Stimulated activated CD4-positive, alpha-beta T cell treated with anti-CD3 and anti-CD28 coated beads, Interleukin-4, amount 100 ng/mL, for 1 hour (primary cell): ENCODE results near the gene ATXN7.

Experiments
- DNase-seq: peaks from one replicate; pipeline ENCODE4 v3.0.0-alpha.2; 2020

ATXN7 gene

GRCh38 chr3:63864008-63864964 lies 619 bp downstream of the ATXN7 start:
- peak; percentile 55 for DNase-seq

- no peak for DNase-seq
Measured at GRCh38 chr3:63864965-63865327, 1.3 kb downstream of the ATXN7 start.

- no peak for DNase-seq
Measured at GRCh38 chr3:63867225-63867624, 3.6 kb downstream of the ATXN7 start.

GRCh38 chr3:63869940-63870614 lies 6.4 kb downstream of the ATXN7 start:
- no peak for DNase-seq

- no peak for DNase-seq
Measured at GRCh38 chr3:63870615-63871005, 6.9 kb downstream of the ATXN7 start.

- no peak for DNase-seq
Measured at GRCh38 chr3:63872135-63872924, 8.7 kb downstream of the ATXN7 start.

GRCh38 chr3:63874769-63875168 lies 11.1 kb downstream of the ATXN7 start:
- no peak for DNase-seq

- DNase-seq, result no peak
Measured at GRCh38 chr3:63875510-63875909, 11.8 kb downstream of the ATXN7 start.

- DNase-seq, result no peak
Measured at GRCh38 chr3:63876260-63876659, 12.6 kb downstream of the ATXN7 start.

GRCh38 chr3:63877737-63878393 lies 14.2 kb downstream of the ATXN7 start:
- DNase-seq, result no peak

GRCh38 chr3:63878394-63879060 lies 14.9 kb downstream of the ATXN7 start:
- DNase-seq, result no peak

GRCh38 chr3:63880653-63881052 lies 17.0 kb downstream of the ATXN7 start:
- no peak for DNase-seq

- DNase-seq, result no peak
Measured at GRCh38 chr3:63886858-63887257, 23.2 kb downstream of the ATXN7 start.

- DNase-seq, result no peak
Measured at GRCh38 chr3:63891518-63891917, 27.9 kb downstream of the ATXN7 start.

GRCh38 chr3:63892773-63893352 lies 29.2 kb downstream of the ATXN7 start:
- no peak for DNase-seq

- no peak for DNase-seq
Measured at GRCh38 chr3:63895422-63896189, 31.9 kb downstream of the ATXN7 start.

- DNase-seq, result no peak
Measured at GRCh38 chr3:63896332-63897030, 32.8 kb downstream of the ATXN7 start.

GRCh38 chr3:63900010-63900409 lies 36.3 kb downstream of the ATXN7 start:
- no peak for DNase-seq

- DNase-seq, result no peak
Measured at GRCh38 chr3:63900459-63900858, 36.8 kb downstream of the ATXN7 start.
